Activated T-cell treated with anti-CD3 and anti-CD28 coated beads for 4 hours (primary cell): ENCODE results near the gene FURIN.
"Not testable (repeated sequence)": the region's sequence is repeated elsewhere in the genome, so short reads cannot be mapped to it uniquely, and the experiment has no call there.

ENCODE experiments used
- DNase-seq: peaks from one replicate; pipeline ENCODE4 v3.0.0-alpha.2; 2020

Gene FURIN

DNA sequence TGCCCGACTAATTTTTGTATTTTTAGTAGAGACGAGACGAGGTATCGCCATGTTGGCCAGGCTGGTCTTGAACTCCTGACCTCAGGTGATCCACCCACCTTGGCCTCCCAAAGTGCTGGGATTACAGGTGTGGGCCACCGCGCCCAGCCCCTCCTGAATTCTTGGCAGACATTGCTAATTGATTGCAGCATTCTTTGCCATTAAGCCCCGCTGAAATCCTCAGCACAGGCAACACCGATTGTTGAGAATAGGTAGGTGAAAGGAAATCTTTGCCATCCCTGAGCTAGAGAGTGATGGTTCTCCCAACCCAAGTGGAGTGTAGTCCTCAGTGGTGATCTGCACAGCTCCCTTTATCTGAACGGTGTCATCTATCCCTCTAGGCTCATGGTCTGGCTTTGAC lies 36.4 kb downstream of the FURIN start:
- DNase-seq = no peak

DNA sequence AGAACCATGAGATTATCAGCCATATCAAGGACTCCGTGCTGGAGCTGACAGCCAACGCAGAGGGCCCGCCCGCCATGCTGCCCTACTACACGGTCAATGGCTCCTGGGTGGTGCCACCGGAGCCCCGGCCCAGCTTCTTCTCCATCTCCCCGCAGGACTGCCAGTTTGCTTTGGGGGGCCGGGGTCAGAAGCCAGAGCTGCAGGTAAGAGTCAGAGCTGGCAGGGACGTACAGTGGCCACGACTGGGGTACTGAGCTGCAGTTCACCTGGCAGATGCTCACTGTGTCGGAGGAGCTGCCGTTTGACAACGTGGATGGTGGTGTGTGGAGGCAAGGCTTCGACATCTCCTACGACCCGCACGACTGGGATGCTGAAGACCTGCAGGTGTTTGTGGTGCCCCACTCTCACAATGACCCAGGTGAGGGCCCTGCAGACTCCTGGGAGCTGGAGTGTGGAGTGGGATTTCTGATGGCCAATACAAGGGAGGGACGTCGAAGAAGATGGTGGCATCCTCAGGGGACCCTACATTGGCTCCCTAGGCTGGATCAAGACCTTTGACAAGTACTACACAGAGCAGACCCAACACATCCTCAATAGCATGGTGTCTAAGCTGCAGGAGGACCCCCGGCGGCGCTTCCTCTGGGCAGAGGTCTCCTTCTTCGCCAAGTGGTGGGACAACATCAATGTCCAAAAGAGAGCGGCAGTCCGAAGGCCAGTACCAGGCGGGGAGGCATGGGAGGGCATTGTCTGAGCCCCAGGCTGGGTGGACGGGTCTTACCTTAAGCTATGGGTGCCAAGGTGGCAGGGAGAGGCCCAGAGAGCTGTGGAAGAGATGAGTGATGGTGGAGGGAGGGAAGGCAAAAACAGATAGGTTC lies 37.2 kb downstream of the FURIN start:
- DNase-seq = no peak

DNA sequence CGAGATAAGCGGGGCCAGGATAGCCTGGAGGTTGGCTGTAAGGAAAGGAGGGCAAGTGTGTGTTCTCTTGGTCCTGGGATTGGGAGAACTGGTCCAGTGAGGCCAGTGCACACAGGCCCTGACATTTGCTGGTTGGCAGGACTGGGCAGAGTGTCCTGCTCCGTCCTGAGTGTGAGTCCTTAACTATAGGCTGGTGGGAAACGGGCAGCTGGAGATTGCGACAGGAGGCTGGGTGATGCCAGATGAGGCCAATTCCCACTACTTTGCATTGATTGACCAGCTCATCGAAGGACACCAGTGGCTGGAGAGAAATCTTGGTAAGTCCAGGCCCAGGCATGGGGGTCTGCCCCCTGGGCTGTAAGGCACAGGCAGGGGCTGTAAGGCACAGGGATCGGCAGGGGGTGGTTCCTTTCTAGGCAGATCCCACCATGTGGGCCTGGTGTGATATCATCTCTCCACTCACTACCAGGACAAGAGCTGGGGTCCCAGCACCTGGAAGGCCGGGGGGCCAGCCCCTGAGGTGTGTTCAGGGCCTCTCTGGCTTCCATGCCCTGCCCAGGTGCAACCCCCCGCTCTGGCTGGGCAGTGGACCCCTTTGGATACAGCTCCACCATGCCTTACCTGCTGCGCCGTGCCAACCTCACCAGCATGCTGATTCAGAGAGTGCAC lies 37.9 kb downstream of the FURIN start:
- DNase-seq = no peak

DNA sequence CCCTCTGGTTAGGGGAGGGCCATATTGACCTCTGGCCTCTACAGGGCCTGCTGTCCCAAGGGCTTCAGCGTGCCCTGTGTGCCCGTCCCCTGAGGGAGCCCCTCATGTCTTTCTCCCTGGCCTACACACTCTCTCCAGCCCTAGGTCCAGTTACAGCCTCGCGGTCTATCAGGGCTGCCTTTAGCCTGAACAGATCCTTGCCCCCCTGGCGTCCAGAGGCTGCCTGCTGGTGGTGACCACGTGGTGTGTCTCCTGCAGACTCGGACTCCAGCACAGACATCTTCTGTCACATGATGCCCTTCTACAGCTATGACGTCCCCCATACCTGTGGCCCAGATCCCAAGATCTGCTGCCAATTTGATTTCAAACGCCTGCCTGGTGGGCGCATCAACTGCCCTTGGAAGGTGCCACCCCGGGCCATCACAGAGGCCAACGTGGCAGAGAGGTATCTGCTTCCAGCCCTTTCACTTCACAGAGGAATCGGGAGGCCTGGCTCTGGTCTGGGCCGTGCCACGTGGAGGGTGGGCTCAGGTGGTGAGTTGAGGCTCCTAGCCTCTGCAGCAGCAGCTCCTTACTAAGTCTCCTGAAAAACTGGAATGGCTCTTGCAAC lies 38.8 kb downstream of the FURIN start:
- no peak for DNase-seq

DNA sequence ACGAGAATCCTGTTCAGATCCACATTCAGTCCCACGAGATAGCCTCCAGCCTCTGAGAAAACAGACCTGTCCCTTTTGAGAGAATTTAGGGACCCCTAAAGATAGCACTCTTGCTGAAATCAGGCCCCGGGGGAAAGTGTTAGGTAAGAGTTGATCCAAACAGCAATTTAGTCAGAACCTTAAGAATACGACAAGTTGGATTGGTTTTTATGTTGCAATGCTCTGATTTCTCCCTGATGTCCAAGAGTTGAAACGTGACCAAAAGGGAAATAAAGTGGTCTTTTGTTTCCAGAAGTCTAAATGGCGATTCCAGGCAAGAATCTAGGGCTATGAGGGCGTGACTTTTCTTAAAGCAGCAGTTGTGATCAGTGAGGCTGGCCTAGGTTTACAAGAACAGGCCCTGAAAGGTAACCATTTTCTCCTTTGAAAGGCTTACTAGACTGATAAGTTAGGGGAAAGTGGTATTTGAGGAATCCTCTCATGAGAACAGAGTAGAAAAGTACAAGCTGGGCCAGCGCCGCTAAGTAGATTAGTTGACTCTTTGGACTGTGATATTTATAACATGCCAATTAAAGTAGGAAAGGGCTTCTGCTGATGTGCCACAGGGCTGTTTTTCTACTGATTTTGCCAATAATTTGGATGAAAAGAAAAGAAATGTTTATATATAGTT lies 39.6 kb downstream of the FURIN start:
- no peak for DNase-seq

DNA sequence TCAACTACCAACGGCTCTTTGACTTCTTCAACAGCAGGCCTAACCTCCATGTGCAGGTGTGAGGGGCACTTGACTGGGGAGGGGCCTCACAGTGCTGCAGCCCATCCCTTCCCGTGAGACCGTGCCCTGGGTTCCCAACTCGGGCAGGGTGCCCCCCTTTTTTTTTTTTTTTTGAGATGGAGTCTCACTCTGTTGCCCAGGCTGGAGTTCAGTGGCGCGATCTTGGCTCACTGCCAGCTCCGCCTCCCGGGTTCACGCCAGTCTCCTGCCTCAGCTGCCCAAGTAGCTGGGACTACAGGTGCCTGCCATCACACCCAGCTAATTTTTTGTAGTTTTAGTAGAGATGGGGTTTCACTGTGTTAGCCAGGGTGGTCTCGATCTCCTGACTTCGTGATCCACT lies 41.1 kb downstream of the FURIN start:
- not testable (repeated sequence) for DNase-seq

DNA sequence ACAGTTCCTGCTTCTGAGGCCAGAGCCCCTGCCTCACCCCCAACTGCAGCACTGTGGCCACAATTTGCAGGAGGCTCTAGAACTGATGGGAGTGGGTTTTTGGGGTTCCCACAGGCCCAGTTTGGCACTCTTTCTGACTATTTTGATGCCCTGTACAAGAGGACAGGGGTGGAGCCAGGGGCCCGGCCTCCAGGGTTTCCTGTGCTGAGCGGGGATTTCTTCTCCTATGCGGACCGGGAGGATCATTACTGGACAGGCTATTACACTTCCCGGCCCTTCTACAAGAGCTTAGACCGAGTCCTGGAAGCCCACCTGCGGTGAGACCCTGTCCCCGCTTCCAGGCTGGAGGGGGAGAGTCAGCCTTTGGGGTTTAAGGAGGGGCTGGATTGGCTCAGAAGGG lies 41.6 kb downstream of the FURIN start:
- DNase-seq = no peak

DNA sequence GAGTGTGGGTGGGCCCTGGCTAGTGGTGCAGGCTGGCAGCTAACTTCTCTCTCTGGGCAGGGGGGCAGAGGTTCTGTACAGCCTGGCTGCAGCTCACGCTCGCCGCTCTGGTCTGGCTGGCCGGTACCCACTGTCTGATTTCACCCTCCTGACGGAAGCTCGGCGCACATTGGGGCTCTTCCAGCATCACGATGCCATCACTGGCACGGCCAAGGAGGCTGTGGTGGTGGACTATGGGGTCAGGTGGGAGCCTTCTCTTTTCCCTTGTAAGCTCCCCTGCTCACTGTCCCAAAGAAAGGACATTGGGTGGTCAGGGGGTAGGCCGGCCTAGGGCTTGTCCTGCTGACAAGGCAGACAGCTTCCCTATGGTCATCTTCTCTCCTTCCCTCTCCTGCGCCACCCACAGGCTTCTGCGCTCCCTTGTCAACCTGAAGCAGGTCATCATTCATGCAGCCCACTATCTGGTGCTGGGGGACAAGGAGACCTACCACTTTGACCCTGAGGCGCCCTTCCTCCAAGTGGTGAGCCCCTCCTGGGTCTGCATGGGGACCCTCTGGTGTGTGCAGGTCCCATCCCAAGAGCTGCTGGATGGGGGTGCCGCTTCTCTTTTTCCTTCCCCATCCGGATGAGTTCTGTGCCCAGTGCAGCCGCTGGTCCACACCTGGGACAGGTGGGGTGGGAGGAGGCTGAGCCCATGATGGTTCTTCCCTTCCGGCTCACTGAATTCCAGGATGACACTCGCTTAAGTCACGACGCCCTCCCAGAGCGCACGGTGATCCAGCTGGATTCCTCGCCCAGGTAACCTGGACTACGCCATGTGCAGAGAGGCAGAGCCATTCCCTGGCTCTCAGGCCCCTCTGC lies 42.3 kb downstream of the FURIN start:
- DNase-seq = no peak

DNA sequence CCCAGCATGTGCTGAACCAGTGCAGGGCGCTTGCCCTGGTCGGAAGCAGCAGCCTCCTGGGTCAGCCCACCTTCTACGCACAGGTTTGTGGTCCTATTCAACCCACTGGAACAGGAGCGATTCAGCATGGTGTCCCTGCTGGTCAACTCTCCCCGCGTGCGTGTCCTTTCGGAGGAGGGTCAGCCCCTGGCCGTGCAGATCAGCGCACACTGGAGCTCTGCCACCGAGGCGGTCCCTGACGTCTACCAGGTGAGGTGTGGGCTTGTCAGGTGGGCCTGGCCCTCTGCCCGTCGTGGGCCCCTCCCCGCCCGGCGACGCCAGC lies 42.9 kb downstream of the FURIN start:
- DNase-seq = no peak

DNA sequence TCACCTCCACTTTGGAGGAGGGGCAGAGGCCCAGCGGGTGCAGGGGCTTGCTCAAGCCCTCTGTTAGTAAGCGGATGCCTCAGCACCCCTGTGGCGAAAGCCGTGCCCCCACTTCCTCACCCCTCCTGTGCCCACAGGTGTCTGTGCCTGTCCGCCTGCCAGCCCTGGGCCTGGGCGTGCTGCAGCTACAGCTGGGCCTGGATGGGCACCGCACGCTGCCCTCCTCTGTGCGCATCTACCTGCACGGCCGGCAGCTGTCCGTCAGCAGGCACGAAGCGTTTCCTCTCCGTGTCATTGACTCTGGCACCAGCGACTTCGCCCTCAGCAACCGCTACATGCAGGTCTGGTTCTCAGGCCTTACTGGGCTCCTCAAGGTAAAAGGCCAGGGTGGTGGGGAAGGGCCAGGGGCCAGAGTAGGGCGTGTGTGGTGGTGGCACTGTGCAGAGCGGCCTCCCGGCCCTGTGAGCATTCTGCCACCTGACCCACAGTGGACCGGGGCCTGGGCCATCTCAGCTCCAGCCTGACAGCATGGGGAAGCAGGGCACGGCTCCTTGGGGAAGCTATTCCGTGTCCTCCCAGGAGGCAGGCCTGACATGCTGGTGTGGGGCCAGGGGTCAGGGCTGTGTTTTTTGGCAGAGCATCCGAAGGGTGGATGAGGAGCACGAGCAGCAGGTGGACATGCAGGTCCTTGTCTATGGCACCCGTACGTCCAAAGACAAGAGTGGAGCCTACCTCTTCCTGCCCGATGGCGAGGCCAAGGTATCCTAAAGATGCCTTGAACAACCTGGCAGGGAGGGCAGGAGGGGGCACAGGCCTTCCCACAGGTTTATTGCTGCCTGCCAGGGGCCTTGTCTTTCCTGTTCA lies 43.8 kb downstream of the FURIN start:
- DNase-seq = no peak

DNA sequence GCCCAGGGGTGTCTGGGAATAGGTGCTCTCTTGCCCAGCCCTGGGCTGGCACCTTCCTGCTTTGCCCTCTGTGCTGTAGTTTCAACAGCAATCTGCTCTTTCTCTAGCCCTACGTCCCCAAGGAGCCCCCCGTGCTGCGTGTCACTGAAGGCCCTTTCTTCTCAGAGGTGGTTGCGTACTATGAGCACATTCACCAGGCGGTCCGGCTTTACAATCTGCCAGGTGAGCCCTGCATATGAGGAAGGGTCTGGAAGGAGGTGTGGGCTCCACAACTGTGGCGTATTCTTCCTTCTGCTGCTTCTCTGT lies 44.3 kb downstream of the FURIN start:
- DNase-seq = no peak

DNA sequence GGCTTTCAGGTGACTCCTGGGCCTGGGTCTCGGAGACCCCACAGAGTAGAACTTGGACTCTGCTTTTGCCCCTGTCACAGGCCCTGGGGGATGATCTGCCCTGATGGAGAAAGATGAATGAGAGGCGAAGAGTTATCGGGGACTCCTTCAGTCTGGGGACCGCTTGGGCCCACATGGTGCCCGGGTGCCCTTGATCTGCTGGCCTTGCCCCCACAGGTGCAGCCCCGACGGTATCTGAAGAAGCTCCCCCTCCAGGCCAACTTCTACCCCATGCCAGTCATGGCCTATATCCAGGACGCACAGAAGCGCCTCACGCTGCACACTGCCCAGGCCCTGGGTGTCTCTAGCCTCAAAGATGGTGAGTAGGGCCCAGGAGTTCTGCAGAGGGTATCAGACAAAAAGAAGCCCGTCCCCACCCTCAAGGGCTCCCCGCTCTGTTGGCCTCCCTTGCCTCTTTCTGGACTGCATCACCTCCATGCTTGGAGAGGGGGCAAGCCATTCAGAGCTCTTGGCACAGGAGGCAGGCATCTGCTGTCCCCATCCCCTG lies 45.1 kb downstream of the FURIN start:
- DNase-seq = no peak

DNA sequence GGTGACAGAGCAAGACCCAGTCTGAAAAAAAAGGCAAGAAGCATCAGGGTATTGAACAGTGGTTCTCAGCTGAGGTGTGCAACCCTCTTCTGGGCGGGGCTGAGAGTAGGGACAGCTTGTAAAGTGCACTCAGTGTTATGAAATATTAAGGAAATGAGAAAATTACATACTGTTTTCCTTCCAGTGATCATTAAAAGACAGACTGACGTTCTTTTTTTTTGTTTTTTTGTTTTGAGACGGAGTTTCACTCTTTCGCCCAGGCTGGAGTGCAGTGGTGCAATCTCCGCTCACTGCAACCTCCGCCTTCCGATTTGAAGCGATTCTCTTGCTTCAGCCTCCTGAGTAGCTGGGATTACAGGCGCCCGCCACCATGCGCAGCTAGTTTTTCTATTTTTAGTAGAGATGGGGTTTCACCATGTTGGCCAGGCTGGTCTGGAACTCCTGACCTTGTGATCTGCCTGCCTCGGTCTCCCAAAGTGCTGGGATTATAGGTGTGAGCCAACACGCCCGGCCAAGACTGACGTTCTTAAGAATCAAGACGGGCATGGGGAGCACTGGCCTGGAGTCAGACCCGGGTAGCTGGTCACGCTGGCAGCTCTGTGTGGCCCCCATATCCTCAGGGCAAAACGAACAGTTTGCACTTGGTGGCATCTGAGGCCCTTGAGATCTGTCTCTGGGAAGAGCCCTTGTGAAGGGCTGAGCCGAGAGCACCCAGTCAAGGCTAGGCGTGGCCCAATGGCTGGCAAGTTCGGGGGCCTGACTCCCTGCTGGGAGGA lies 46.1 kb downstream of the FURIN start:
- DNase-seq = no peak

DNA sequence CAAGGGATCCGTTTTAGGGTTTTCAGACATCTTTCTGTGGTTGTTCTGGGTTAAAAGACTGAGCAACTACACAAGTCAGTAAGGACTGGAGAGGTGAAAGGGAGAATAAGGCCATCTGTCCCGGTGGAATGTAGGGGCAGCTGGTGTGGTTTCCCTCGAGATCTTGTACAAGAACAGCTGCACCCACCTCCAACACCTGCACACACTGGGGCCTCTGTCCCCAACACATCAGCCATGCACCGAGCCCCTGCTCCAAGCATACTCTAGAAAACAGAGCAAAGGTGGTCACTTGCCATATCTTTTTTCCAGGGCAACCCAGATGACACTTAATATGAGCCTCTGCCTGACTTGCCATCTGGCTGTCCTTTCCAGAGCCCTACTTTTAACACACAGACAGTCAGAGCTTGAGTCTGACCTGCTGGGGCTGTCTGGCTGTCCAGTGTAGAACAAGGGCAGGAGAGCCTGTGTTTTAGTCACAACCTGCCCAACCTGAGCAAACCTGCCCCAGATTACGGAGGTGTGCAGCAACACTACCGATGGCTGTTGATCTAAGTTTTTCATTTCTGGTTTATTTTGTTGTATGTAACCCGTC lies 46.9 kb downstream of the FURIN start:
- no peak for DNase-seq

DNA sequence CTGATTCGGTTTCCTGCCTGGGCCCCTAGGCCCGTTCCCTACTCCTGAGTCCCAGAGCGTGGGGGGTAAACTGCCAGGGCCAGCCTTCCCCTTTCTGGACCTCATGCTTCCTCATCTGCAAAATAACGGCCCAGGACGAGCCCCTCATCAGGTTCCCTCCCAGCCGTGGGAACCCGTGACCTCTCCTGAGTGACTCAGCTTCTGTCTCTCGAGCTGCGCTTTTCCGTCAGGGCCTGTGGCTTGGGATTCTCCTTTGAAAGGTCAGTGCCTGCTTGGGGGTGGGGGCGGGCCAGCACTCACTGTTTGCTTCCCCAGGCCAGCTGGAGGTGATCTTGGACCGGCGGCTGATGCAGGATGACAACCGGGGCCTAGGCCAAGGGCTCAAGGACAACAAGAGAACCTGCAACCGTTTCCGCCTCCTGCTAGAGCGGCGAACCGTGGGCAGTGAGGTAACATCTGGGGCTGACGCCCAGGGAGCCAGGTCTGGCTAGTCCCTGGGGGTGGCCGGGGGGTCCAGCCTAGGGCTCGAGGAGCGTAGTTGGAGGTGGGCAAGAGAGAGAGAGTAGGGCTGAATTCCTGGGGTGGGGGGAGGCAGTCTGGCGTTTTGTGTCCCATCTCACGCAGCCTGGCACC lies 47.5 kb downstream of the FURIN start:
- no peak for DNase-seq

DNA sequence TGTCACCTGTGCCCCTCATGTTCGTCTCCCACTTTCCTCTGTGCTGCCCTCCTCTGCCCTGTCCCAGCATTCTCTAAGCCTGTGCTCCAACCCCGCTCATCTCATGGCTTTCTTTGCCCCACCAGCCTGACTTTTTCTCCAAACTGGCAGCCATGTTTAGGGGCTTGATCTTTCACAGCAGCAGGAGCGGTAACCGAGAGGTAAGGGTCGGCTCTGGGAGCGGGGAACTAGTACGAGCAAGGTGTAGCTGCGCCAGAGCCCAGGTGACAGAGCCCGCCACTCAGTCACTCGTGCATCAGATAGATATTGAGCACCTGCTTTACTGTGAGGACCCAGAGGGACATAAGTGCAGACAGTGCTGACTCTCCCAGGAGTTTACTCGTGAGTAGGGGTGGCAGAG lies 48.1 kb downstream of the FURIN start:
- no peak for DNase-seq

DNA sequence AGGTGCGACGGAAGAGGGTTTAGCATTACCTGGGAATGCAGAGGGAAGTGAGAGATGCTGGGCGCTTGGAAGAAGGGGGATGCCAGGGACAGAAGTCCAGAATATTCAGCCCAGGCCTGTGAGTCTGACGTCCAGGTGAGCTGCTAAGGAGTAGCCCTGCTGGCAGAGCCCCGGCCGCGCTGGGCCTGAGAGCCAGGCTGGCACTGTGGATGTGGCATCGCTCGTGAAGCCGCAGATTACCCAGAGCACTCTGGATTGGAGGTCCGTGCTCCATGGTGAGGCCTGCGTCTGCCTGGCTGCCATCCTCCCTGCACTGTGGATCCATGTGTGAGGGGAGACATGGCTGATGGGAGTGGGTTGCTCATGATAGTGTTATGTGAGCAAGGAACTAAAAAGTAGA lies 49.2 kb downstream of the FURIN start:
- no peak for DNase-seq

DNA sequence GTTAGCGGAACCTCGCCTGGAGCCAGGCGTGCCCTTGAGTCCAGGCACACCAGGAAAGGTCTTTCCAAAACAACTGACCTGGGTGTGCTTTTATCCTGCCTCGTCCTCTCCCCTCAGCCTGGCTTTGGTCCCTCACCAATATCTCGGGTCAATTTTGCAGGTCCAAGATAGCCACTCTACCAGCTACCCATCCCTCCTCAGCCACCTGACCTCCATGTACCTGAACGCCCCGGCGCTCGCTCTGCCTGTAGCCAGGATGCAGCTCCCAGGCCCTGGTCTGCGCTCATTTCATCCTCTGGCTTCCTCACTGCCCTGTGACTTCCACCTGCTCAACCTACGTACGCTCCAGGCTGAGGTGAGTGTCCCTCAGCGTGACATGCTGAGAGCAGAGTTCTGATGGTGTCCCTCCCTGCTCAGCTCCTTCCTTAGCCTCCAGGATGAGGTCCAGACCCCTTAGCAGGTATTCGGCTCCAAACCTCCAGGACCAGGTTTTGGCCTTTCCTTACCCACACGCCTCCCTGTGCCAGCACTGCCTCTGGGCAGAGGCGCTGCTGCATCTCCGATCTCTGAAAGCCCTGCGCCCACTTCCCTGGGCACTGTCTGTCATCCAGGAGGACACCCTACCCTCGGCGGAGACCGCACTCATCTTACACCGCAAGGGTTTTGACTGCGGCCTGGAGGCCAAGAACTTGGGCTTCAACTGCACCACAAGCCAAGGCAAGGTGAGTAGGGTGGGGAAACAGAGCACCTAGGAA lies 49.8 kb downstream of the FURIN start:
- no peak for DNase-seq

DNA sequence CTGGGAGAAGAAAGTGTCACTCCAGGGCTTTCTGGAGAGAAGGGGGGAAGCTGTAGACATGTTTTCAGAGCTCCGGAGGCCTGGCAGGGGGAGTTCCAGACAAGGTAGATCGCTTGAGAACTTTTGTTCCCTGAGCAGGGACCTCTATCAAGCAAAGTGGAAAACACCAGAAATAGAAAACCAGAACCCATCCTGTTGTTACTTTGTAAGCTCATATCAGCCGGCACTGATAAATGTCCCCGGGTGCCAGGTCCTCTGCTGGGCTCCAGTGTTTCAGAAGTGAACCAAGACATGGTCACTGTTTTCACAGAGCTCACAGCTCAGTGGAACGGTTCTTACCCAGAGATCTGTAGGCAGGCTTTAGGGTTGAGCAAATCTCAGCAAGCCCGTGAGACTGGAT lies 50.4 kb downstream of the FURIN start:
- DNase-seq = no peak
